ENCODE results near the gene MARK4.
A peak's percentile ranks its signal among the peaks of the same experiment; 100 is the strongest.

Gene MARK4

GRCh38 chr19:45279587-45280192, 28.6 kb downstream of the MARK4 start:
- DNase-seq (ENCODE audit: low read depth), result no peak
- TF ChIP-seq CTCF (IDR thresholded peaks at IDR 0.05; ENCODE audit: insufficient read depth, low read depth, low read length, missing control alignments), result no peak
- no peak overlapping the region for H3K4me3 ChIP-seq (ENCODE audit: low read length)

GRCh38 chr19:45280471-45280961, 29.4 kb downstream of the MARK4 start:
- no peak for DNase-seq (ENCODE audit: low read depth)
- no peak overlapping the region for H3K4me3 ChIP-seq (ENCODE audit: low read length)
- no peak for TF ChIP-seq CTCF (IDR thresholded peaks at IDR 0.05; ENCODE audit: insufficient read depth, low read depth, low read length, missing control alignments)

GRCh38 chr19:45283443-45284033, 32.5 kb downstream of the MARK4 start:
- no peak for TF ChIP-seq CTCF (IDR thresholded peaks at IDR 0.05; ENCODE audit: insufficient read depth, low read depth, low read length, missing control alignments)
- no peak for DNase-seq (ENCODE audit: low read depth)
- H3K4me3 ChIP-seq (ENCODE audit: low read length), result no peak overlapping the region

GRCh38 chr19:45290381-45290931, 39.4 kb downstream of the MARK4 start:
- H3K4me3 ChIP-seq (ENCODE audit: low read length), result no peak overlapping the region
- DNase-seq (ENCODE audit: low read depth), result no peak
- TF ChIP-seq CTCF (IDR thresholded peaks at IDR 0.05; ENCODE audit: insufficient read depth, low read depth, low read length, missing control alignments), result no peak

GRCh38 chr19:45291834-45292233, 40.8 kb downstream of the MARK4 start:
- DNase-seq (ENCODE audit: low read depth), result no peak
- H3K4me3 ChIP-seq (ENCODE audit: low read length), result no peak overlapping the region
- TF ChIP-seq CTCF (IDR thresholded peaks at IDR 0.05; ENCODE audit: insufficient read depth, low read depth, low read length, missing control alignments), result no peak

GRCh38 chr19:45293682-45294081, 42.6 kb downstream of the MARK4 start:
- no peak for TF ChIP-seq CTCF (IDR thresholded peaks at IDR 0.05; ENCODE audit: insufficient read depth, low read depth, low read length, missing control alignments)
- H3K4me3 ChIP-seq (ENCODE audit: low read length), result no peak overlapping the region
- peak; percentile 39 for DNase-seq (ENCODE audit: low read depth)
